NCI-H2081 treated with DMSO at 0.1 percent for 48 hours (cell line): ENCODE measurements around the gene GABRB1.

Experiments used
- DNase-seq: peaks from one replicate; lab custom pipeline; 2025; lab: John Stamatoyannopoulos, UW

Gene GABRB1

DNA sequence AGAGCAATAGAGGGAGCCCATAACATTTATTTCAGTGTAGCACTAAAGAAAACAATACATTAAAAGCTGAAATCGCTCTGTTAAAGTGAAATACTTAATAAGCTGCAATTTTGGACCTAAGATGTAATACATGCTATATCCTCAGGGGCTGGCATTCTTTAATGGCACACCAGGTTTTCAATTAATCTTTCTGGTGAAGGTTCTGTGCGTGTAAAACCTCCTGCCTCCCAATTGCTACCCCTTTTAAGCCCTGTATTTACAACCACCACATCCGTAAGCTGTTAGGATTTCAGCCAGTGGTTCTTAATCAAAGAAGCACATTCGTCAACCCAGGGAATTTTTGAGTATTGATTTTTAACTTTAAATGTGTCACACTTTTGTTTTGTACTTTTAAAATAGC is 439.7 kb downstream of the GABRB1 start:
- DNase-seq = no peak

DNA sequence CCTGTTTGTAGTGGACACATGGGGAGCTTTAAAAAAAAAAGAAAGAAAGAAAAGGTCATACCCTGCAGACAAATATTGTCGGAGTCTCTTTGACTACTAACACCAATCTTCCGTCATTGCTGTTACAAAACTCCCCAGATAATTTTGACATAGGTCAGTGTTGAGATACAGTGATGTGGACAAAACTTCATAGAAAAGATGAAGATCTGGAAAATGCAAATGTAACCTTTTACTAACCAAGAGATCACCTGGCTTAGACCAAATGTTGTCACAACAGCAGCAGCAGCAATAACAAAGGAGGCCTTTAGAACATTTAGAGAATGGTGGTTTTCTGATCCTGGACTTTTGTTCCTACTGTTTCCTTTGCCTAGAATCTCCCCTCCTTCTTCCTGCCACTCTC is 440.2 kb downstream of the GABRB1 start:
- no peak for DNase-seq

DNA sequence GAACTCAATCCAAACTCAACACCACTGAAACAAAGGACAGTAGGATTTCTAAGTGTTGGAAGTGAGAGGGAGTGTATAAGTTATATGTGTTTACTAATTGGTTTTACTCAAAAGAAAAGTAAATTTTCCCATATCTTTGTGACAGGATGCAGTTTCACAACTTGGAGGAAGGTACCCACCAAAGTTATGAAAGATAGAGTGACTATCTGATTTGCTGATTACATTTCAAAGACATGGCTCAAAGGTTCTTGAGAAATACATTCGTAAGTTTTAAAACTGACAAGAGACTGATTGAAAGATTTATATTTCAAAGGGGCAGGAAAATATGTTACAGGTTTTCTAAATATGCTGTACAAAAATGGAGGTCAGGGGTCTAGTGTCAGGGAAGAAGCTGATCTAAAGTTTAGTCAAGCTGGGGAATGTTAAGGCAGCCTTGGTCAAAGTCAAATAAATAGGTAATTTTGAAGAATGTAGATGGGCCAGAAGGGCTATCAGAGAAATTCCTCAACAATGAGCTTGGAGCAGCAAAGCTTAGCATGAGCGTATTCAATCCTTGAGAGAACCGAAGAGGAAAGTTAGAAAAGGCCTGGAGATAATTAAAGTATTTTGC is 441.9 kb downstream of the GABRB1 start:
- no peak for DNase-seq

DNA sequence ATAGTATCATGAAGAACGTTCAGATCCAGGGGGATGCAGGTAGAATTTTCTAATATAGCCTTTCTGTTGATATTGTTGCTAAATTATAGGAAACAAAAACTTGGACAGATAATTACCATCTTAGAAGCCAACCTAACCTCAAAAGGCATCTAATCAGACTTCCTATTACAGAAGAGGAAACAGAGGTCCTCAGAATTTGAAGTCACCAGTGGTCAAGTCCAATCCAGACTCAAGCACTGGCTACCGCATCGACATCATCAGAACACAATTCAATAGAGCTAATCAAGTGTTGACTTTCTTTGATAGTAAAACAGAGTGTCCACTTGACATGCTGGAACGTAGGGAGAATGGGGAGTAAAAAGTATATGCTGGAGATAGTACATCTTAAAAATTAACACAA is 443.4 kb downstream of the GABRB1 start:
- no peak for DNase-seq

DNA sequence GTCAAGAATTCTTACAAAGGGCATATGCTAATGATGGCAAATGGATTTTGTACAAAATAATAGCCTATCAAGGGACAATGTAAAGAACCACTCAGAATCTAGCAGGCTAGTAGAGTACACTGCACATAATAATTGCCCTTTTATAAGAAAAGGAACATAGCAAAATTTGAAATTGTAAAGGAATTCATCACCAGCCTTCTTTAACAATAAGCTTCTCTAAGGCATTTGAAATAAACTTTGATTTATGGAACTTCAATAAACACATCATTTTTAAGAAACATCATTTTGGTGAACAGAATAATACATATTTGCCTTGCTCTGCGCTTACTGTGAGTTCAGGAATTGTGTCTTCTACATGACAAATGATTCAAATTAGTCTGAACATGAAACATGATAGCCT is 444.0 kb downstream of the GABRB1 start:
- no peak for DNase-seq
